Measurements from ENCODE around the gene NANS. TPM values are rescaled to one million over a fixed set of nuclear protein-coding genes. Genes with fewer than 3 reads are reported as not detected.

NANS gene
- polyA plus RNA-seq, 1 donor from 2014 or later = 16.9 TPM

GRCh38 chr9:98124637-98125426, 68.3 kb downstream of the NANS start:
- Histone ChIP-seq H2AFZ (ENCODE audit: low read depth, low read length) (no peak overlapping the region), H3K36me3 (ENCODE audit: insufficient read depth, low read length) (no peaks in the 10 kb centered on the region), H3K4me3 (ENCODE audit: low read length) (no peak overlapping the region), H3K27me3 (ENCODE audit: insufficient read depth, low read depth, low read length) (no peaks in the 10 kb centered on the region), H3F3A (ENCODE audit: insufficient read depth, low read length, poor library complexity, severe bottlenecking) (no peaks in the 10 kb centered on the region), H3K27ac (ENCODE audit: low read length) (no peak overlapping the region), H4K20me1 (ENCODE audit: insufficient read depth) (no peaks in the 10 kb centered on the region), H3K9me2 (ENCODE audit: insufficient read depth, low read length) (no peaks in the 10 kb centered on the region), H3K4me2 (ENCODE audit: low read length) (no peak overlapping the region), H3K9me3 (ENCODE audit: low read length) (no peaks in the 10 kb centered on the region), H3K79me2 (replicated peaks; ENCODE audit: insufficient read depth, low read length) (no peaks in the 10 kb centered on the region), H3K9ac (ENCODE audit: low read length) (no peak overlapping the region)
- TF ChIP-seq EP300 (conservative IDR thresholded peaks at IDR 0.05; ENCODE audit: poor library complexity, severe bottlenecking) (no peak), MXI1 (conservative IDR thresholded peaks at IDR 0.05; ENCODE audit: poor library complexity, severe bottlenecking) (no peak), EZH2 (IDR thresholded peaks at IDR 0.05; ENCODE audit: borderline replicate concordance, insufficient read depth, low read length, poor library complexity, severe bottlenecking) (no peak), SMC3 (conservative IDR thresholded peaks at IDR 0.05; ENCODE audit: poor library complexity) (no peak), POLR2AphosphoS5 (IDR thresholded peaks at IDR 0.05) (no peak), REST (IDR thresholded peaks at IDR 0.05; ENCODE audit: borderline replicate concordance) (no peak), TAF1 (IDR thresholded peaks at IDR 0.05; ENCODE audit: low read depth) (no peak), CTCF (IDR thresholded peaks at IDR 0.05; ENCODE audit: poor library complexity, severe bottlenecking) (no peak), RAD21 (conservative IDR thresholded peaks at IDR 0.05) (no peak)

- Histone ChIP-seq H3K4me2 (ENCODE audit: low read length) (no peak overlapping the region), H3F3A (ENCODE audit: insufficient read depth, low read length, poor library complexity, severe bottlenecking) (no peaks in the 10 kb centered on the region), H3K9me2 (ENCODE audit: insufficient read depth, low read length) (no peaks in the 10 kb centered on the region), H3K27ac (ENCODE audit: low read length) (no peak overlapping the region), H3K9ac (ENCODE audit: low read length) (no peak overlapping the region), H3K9me3 (ENCODE audit: low read length) (no peaks in the 10 kb centered on the region), H4K20me1 (ENCODE audit: insufficient read depth) (no peaks in the 10 kb centered on the region), H3K79me2 (replicated peaks; ENCODE audit: insufficient read depth, low read length) (no peaks in the 10 kb centered on the region), H2AFZ (ENCODE audit: low read depth, low read length) (no peak overlapping the region), H3K36me3 (ENCODE audit: insufficient read depth, low read length) (no peaks in the 10 kb centered on the region), H3K27me3 (ENCODE audit: insufficient read depth, low read depth, low read length) (no peaks in the 10 kb centered on the region), H3K4me3 (ENCODE audit: low read length) (no peak overlapping the region)
- TF ChIP-seq EZH2 (IDR thresholded peaks at IDR 0.05; ENCODE audit: borderline replicate concordance, insufficient read depth, low read length, poor library complexity, severe bottlenecking) (no peak), MXI1 (conservative IDR thresholded peaks at IDR 0.05; ENCODE audit: poor library complexity, severe bottlenecking) (no peak), POLR2AphosphoS5 (IDR thresholded peaks at IDR 0.05) (no peak), TAF1 (IDR thresholded peaks at IDR 0.05; ENCODE audit: low read depth) (no peak), RAD21 (conservative IDR thresholded peaks at IDR 0.05) (no peak), REST (IDR thresholded peaks at IDR 0.05; ENCODE audit: borderline replicate concordance) (no peak), CTCF (IDR thresholded peaks at IDR 0.05; ENCODE audit: poor library complexity, severe bottlenecking) (no peak), EP300 (conservative IDR thresholded peaks at IDR 0.05; ENCODE audit: poor library complexity, severe bottlenecking) (no peak), SMC3 (conservative IDR thresholded peaks at IDR 0.05; ENCODE audit: poor library complexity) (no peak)
These were observed 70.7 kb downstream of the NANS start for GRCh38 chr9:98127226-98127625.
